Mesenchymal stem cell (in vitro differentiated cells and primary cell): ENCODE results near the gene MCRIP2.

ENCODE experiments used
- DNase-seq: peaks from one replicate; pipeline ENCODE4 v3.0.0-alpha.2; 2013
- H2AFZ ChIP-seq: one replicate; pipeline ENCODE4 v1.6.1; 2013; ENCODE audit warnings: low read depth, mild to moderate bottlenecking, control low read depth, inconsistent platforms, low read length, moderate library complexity
- H2AK5ac ChIP-seq: 2 replicates; pipeline ENCODE4 v1.6.1; 2013; ENCODE audit warnings: low read length, moderate library complexity, mild to moderate bottlenecking, inconsistent platforms; ENCODE audit not compliant: severe bottlenecking
- H2BK120ac ChIP-seq: one replicate; pipeline ENCODE4 v1.6.1; 2013; ENCODE audit warnings: low read depth, mild to moderate bottlenecking, inconsistent platforms, low read length, moderate library complexity
- H2BK12ac ChIP-seq, 2 experiments: one replicate each; pipeline ENCODE4 v1.6.1; 2013; ENCODE audit warnings: inconsistent platforms in 2 of 2, low read length in 2 of 2, mild to moderate bottlenecking in 2 of 2, moderate library complexity in 2 of 2, control low read depth in 1 of 2
- H2BK15ac ChIP-seq: one replicate; pipeline ENCODE4 v1.6.1; 2013; ENCODE audit warnings: mild to moderate bottlenecking, low read depth, inconsistent platforms; ENCODE audit not compliant: poor library complexity, severe bottlenecking
- H2BK5ac ChIP-seq: 2 replicates; pipeline ENCODE4 v1.6.1; 2013; ENCODE audit warnings: low read depth, mild to moderate bottlenecking, low read length, control low read depth, inconsistent platforms; ENCODE audit not compliant: poor library complexity, severe bottlenecking
- H3K14ac ChIP-seq, 2 experiments: one replicate each; pipeline ENCODE4 v1.6.1; 2013; ENCODE audit warnings: inconsistent platforms in 2 of 2, low read length in 2 of 2, control low read depth in 1 of 2, mild to moderate bottlenecking in 1 of 2, moderate library complexity in 1 of 2
- H3K18ac ChIP-seq, 2 experiments: one replicate each; pipeline ENCODE4 v1.6.1; 2013; ENCODE audit warnings: inconsistent platforms in 2 of 2, low read length in 2 of 2, control low read depth in 1 of 2, low read depth in 1 of 2, mild to moderate bottlenecking in 1 of 2
- H3K23ac ChIP-seq, 2 experiments: one replicate each; pipeline ENCODE4 v1.6.1; 2013; ENCODE audit warnings: inconsistent platforms in 2 of 2, low read length in 2 of 2, mild to moderate bottlenecking in 2 of 2, moderate library complexity in 2 of 2, control low read depth in 1 of 2
- H3K27ac ChIP-seq: 2 replicates; pipeline ENCODE4 v1.5.1; 2013; ENCODE audit warnings: mild to moderate bottlenecking, moderate library complexity, low read length, control low read depth, inconsistent platforms; ENCODE audit not compliant: poor library complexity, severe bottlenecking
- H3K27me3 ChIP-seq, 2 experiments: 2 replicates each; pipeline versions ENCODE4 v1.6.1 to v1.7.0; 2013; ENCODE audit warnings: low read length in 2 of 2, mild to moderate bottlenecking in 2 of 2, moderate library complexity in 2 of 2, control low read depth in 1 of 2, inconsistent platforms in 1 of 2; ENCODE audit not compliant: control insufficient read depth in 1 of 2, insufficient read depth in 1 of 2
- H3K36me3 ChIP-seq, 2 experiments: 2 replicates each; pipeline versions ENCODE4 v1.6.1 to v1.7.0; 2013; ENCODE audit warnings: low read length in 2 of 2, control low read depth in 1 of 2, inconsistent platforms in 1 of 2, low read depth in 1 of 2, mild to moderate bottlenecking in 1 of 2; ENCODE audit not compliant: insufficient read depth in 2 of 2, control insufficient read depth in 1 of 2
- H3K4ac ChIP-seq, 2 experiments: one replicate each; pipeline ENCODE4 v1.6.1; 2013; ENCODE audit warnings: inconsistent platforms in 2 of 2, low read length in 2 of 2, mild to moderate bottlenecking in 2 of 2, moderate library complexity in 2 of 2, control low read depth in 1 of 2, low read depth in 1 of 2
- H3K4me1 ChIP-seq: 2 replicates; pipeline ENCODE4 v1.6.1; 2013; ENCODE audit warnings: low read depth, low read length, control low read depth; ENCODE audit not compliant: control insufficient read depth, insufficient read depth
- H3K4me2 ChIP-seq: 2 replicates; pipeline ENCODE4 v1.6.1; 2013; ENCODE audit warnings: low read length, mild to moderate bottlenecking, inconsistent platforms; ENCODE audit not compliant: poor library complexity, severe bottlenecking
- H3K4me3 ChIP-seq, 2 experiments: 2 replicates each; pipeline versions ENCODE4 v1.5.1 to v1.7.0; 2013; ENCODE audit warnings: low read length in 2 of 2, mild to moderate bottlenecking in 2 of 2, control low read depth in 1 of 2, low read depth in 1 of 2; ENCODE audit not compliant: insufficient read depth in 1 of 2
- H3K79me1 ChIP-seq: replicated peaks from 2 replicates; pipeline ENCODE4 v1.6.1; 2013; ENCODE audit warnings: mild to moderate bottlenecking, control low read depth, low read length, inconsistent platforms; ENCODE audit not compliant: poor library complexity, severe bottlenecking
- H3K9ac ChIP-seq: 2 replicates; pipeline ENCODE4 v1.7.0; 2013; ENCODE audit warnings: mild to moderate bottlenecking, low read length, moderate library complexity
- H3K9me3 ChIP-seq: 2 replicates; pipeline ENCODE4 v1.7.0; 2013; ENCODE audit warnings: mild to moderate bottlenecking, low read length; ENCODE audit not compliant: control insufficient read depth
- H4K8ac ChIP-seq: one replicate; pipeline ENCODE4 v1.6.1; 2013; ENCODE audit warnings: inconsistent platforms, mild to moderate bottlenecking, low read length, moderate library complexity
- H4K91ac ChIP-seq: one replicate; pipeline ENCODE4 v1.6.1; 2013; ENCODE audit warnings: mild to moderate bottlenecking, low read length, inconsistent platforms
- WGBS: methylation state at CpG from one replicate; pipeline ENCODE4 v1.1.7; 2013; ENCODE audit warnings: mixed read lengths; 5-methylcytosine and 5-hydroxymethylcytosine counted together

MCRIP2 gene

GRCh38 chr16:638836-639235 is 2.8 kb upstream of the MCRIP2 start:
- H3K27me3 ChIP-seq, result no peaks in the 10 kb centered on the region
- H2BK12ac ChIP-seq, result no peak overlapping the region
- no peak overlapping the region for H3K18ac ChIP-seq
- no peak overlapping the region for H3K4me3 ChIP-seq
- no peak overlapping the region for H3K27ac ChIP-seq
- H3K9me3 ChIP-seq, result no peaks in the 10 kb centered on the region
- DNase-seq, result no peak
- peaks cover 53% of the 10 kb centered on the region for H3K4me1 ChIP-seq
- H4K91ac ChIP-seq, result no peak overlapping the region
- H4K8ac ChIP-seq, result no peak overlapping the region
- no peak overlapping the region for H2AFZ ChIP-seq
- H3K4me2 ChIP-seq, result no peak overlapping the region
- H2BK15ac ChIP-seq, result no peak overlapping the region
- H2BK120ac ChIP-seq, result no peak overlapping the region
- 89% methylated on average over 7 of the region's 9 CpGs for WGBS
- peaks cover 3 to 12% of the 10 kb centered on the region in 2 experiments for H3K36me3 ChIP-seq
- H3K79me1 ChIP-seq, result peaks cover 25% of the 10 kb centered on the region
- H3K23ac ChIP-seq, result no peak overlapping the region
- H2BK5ac ChIP-seq, result no peak overlapping the region
- no peak overlapping the region for H3K4ac ChIP-seq
- no peak overlapping the region for H3K14ac ChIP-seq
- no peak overlapping the region for H3K9ac ChIP-seq
- H2AK5ac ChIP-seq, result no peak overlapping the region

DNA sequence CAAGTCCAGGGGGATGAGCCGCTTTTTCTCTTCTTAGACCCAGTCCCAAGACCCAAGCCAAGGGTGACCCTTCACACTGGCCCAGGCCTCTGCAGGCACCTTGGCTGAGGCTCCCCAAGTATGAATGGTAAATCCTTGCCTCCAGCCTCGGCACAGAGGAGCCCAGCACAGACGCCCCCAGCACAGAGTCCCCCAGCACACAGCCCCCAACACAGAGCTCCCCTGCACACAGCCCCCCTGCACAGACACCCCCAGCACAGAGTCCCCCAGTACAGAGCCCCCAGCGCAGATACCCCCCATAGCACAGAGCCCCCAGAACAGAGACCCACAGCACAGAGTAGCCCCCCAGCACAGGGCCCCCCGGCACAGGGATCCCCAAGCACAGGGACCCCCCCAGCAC is 1.0 kb upstream of the MCRIP2 start:
- no peak overlapping the region for H3K9ac ChIP-seq
- no peaks in the 10 kb centered on the region for H3K27me3 ChIP-seq
- no peak overlapping the region for H3K27ac ChIP-seq
- H3K23ac ChIP-seq, result no peak overlapping the region
- H4K8ac ChIP-seq, result no peak overlapping the region
- no peak overlapping the region for H2AFZ ChIP-seq
- H3K18ac ChIP-seq, result no peak overlapping the region
- H2BK15ac ChIP-seq, result no peak overlapping the region
- peak overlapping the region in 1 of 2 experiments; percentile 59 for H2BK12ac ChIP-seq
- H4K91ac ChIP-seq, result no peak overlapping the region
- peaks cover 46% of the 10 kb centered on the region for H3K4me1 ChIP-seq
- peaks cover 0 to 7% of the 10 kb centered on the region in 2 experiments for H3K36me3 ChIP-seq
- H2AK5ac ChIP-seq, result no peak overlapping the region
- H3K9me3 ChIP-seq, result no peaks in the 10 kb centered on the region
- H2BK5ac ChIP-seq, result no peak overlapping the region
- 100% methylated on average over 3 of the region's 5 CpGs for WGBS
- H3K79me1 ChIP-seq, result peaks cover 23% of the 10 kb centered on the region
- no peak overlapping the region for H3K4me2 ChIP-seq
- DNase-seq, result no peak
- no peak overlapping the region for H3K4ac ChIP-seq
- H2BK120ac ChIP-seq, result peak overlapping the region; percentile 94
- no peak overlapping the region for H3K4me3 ChIP-seq
- H3K14ac ChIP-seq, result no peak overlapping the region

GRCh38 chr16:642189-643049 is 791 bp downstream of the MCRIP2 start:
- H3K4ac ChIP-seq, result peak overlapping the region; percentile 54 to 83
- no peak overlapping the region for H3K27ac ChIP-seq
- peak overlapping the region; percentile 46 for H2AFZ ChIP-seq
- peak overlapping the region; percentile 71 to 83 for H3K4me3 ChIP-seq
- peak overlapping the region; percentile 89 for H2BK15ac ChIP-seq
- peak overlapping the region; percentile 84 for H2BK120ac ChIP-seq
- no peak overlapping the region for H2BK5ac ChIP-seq
- H2BK12ac ChIP-seq, result peak overlapping the region in 1 of 2 experiments; percentile 84
- H3K14ac ChIP-seq, result peak overlapping the region in 1 of 2 experiments; percentile 88
- peaks cover 0 to 23% of the 10 kb centered on the region in 2 experiments for H3K36me3 ChIP-seq
- H3K18ac ChIP-seq, result peak overlapping the region; percentile 76 to 80
- H3K23ac ChIP-seq, result peak overlapping the region in 1 of 2 experiments; percentile 83
- H2AK5ac ChIP-seq, result no peak overlapping the region
- H3K79me1 ChIP-seq, result peaks cover 30% of the 10 kb centered on the region
- no peaks in the 10 kb centered on the region for H3K27me3 ChIP-seq
- H4K8ac ChIP-seq, result peak overlapping the region; percentile 89
- H3K4me1 ChIP-seq, result peaks cover 50% of the 10 kb centered on the region
- peak; percentile 49 for DNase-seq
- WGBS, result 12% methylated on average over 53 of the region's 72 CpGs
- H3K9me3 ChIP-seq, result no peaks in the 10 kb centered on the region
- peak overlapping the region; percentile 70 for H4K91ac ChIP-seq
- H3K4me2 ChIP-seq, result peak overlapping the region; percentile 99
- peak overlapping the region; percentile 89 for H3K9ac ChIP-seq

DNA sequence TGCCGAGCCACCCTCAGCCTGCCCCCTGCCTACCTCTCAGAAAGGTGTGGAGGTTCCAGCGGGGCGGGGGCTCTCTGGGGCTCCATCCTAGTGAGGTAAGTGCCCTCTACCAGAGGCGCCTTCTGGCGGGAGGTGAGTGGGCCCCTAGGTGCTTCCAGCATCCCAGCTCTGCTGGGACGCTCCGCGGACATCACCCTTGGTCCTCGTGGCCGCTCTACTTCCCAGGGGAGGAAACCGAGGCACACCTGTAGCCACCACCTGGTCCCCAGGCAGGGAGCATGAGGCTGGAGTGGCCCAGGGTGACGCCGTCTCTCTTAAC is 1.4 kb downstream of the MCRIP2 start:
- H3K4ac ChIP-seq, result peak overlapping the region in 1 of 2 experiments; percentile 54
- H3K27me3 ChIP-seq, result no peaks in the 10 kb centered on the region
- H3K27ac ChIP-seq, result no peak overlapping the region
- no peak overlapping the region for H4K8ac ChIP-seq
- H3K14ac ChIP-seq, result no peak overlapping the region
- H3K36me3 ChIP-seq, result peaks cover 0 to 27% of the 10 kb centered on the region in 2 experiments
- H3K9ac ChIP-seq, result peak overlapping the region; percentile 89
- H3K4me2 ChIP-seq, result peak overlapping the region; percentile 99
- H3K9me3 ChIP-seq, result no peaks in the 10 kb centered on the region
- H4K91ac ChIP-seq, result no peak overlapping the region
- H3K4me3 ChIP-seq, result peak overlapping the region in 1 of 2 experiments; percentile 83
- no peak overlapping the region for H2BK5ac ChIP-seq
- no peak overlapping the region for H3K23ac ChIP-seq
- no peak overlapping the region for H2AK5ac ChIP-seq
- H2AFZ ChIP-seq, result no peak overlapping the region
- H3K4me1 ChIP-seq, result peaks cover 53% of the 10 kb centered on the region
- no peak overlapping the region for H2BK12ac ChIP-seq
- WGBS, result 91% methylated on average over 11 of the region's 13 CpGs
- no peak overlapping the region for H2BK15ac ChIP-seq
- H2BK120ac ChIP-seq, result no peak overlapping the region
- H3K79me1 ChIP-seq, result peaks cover 34% of the 10 kb centered on the region
- DNase-seq, result no peak
- peak overlapping the region in 1 of 2 experiments; percentile 80 for H3K18ac ChIP-seq
